Smooth muscle cell (in vitro differentiated cells): Measurements from ENCODE around the gene TLK1. TPM values are rescaled to one million over a fixed set of nuclear protein-coding genes. Genes with fewer than 3 reads are reported as not detected.

Source experiments
- DNase-seq: peaks from one replicate; lab custom pipeline; 2025; ENCODE audit not compliant: unreplicated experiment; lab: John Stamatoyannopoulos, UW
- H2AFZ ChIP-seq: fragments of 200-600 bp; sonication (generic); 2 replicates; pipeline ENCODE4 v1.6.0; 2016; ENCODE audit warnings: antibody characterized with exemption, low read depth, mild to moderate bottlenecking
- H3F3A ChIP-seq: fragments of 200-600 bp; sonication (generic); 2 replicates; pipeline ENCODE4 v1.6.0; 2017; ENCODE audit warnings: antibody characterized with exemption, low read depth
- H3K27ac ChIP-seq: fragments of 200-600 bp; sonication (generic); 2 replicates; pipeline ENCODE4 v1.5.1; 2016; ENCODE audit warnings: low read depth, mild to moderate bottlenecking
- H3K27me3 ChIP-seq: fragments of 200-600 bp; sonication (generic); 2 replicates; pipeline ENCODE4 v1.6.1; 2016; ENCODE audit warnings: low read depth, mild to moderate bottlenecking
- H3K36me3 ChIP-seq: fragments of 200-600 bp; sonication (generic); 2 replicates; pipeline ENCODE4 v1.5.1; 2016; ENCODE audit warnings: low read depth
- H3K4me1 ChIP-seq: fragments of 200-600 bp; sonication (generic); 2 replicates; pipeline ENCODE4 v1.5.1; 2016; ENCODE audit warnings: low read depth
- H3K4me2 ChIP-seq: fragments of 200-600 bp; sonication (generic); 2 replicates; pipeline ENCODE4 v1.6.0; 2016; ENCODE audit warnings: mild to moderate bottlenecking
- H3K4me3 ChIP-seq: fragments of 200-600 bp; sonication (generic); 2 replicates; pipeline ENCODE4 v1.5.1; 2016; ENCODE audit warnings: mild to moderate bottlenecking
- H3K79me2 ChIP-seq: fragments of 200-600 bp; sonication (generic); 2 replicates; pipeline ENCODE4 v1.6.0; 2016; ENCODE audit warnings: low read depth, mild to moderate bottlenecking
- H3K9ac ChIP-seq: fragments of 200-600 bp; sonication (generic); 2 replicates; pipeline ENCODE4 v1.6.0; 2016; ENCODE audit warnings: low read depth
- H3K9me3 ChIP-seq: fragments of 200-600 bp; sonication (generic); replicated peaks from 2 replicates; pipeline ENCODE4 v1.5.1; 2016; ENCODE audit warnings: low read depth
- H4K20me1 ChIP-seq: fragments of 200-600 bp; sonication (generic); 2 replicates; pipeline ENCODE4 v1.6.0; 2016; ENCODE audit warnings: low read depth
- CTCF ChIP-seq: fragments of 200-600 bp; sonication (generic); IDR thresholded peaks from 2 replicates; pipeline ENCODE4 v1.5.1; 2017; ENCODE audit warnings: borderline replicate concordance, mild to moderate bottlenecking, antibody characterized with exemption; ENCODE audit not compliant: insufficient read depth, poor library complexity, severe bottlenecking
- WGBS: methylation state at CpG from one replicate; pipeline ENCODE4 v1.1.7; 2016; ENCODE audit warnings: low lambda C conversion rate; 5-methylcytosine and 5-hydroxymethylcytosine counted together
- polyA plus RNA-seq: library from polyadenylated mRNA; unstranded; fragments of >200 nt; fragmentation: Nextera tagmentation; extraction: Ambion mirVana; gene quantifications from 2 replicates; pipeline ENCODE4 v1.2.1, GENCODE V29; 2016
- total RNA-seq: library from RNA; depleted of rRNA; stranded (reverse); fragments of >200 nt; gene quantifications from 2 replicates; pipeline ENCODE4 v1.2.3, GENCODE V29; 2014

TLK1 gene
- total and polyA plus RNA-seq, 2 experiments from 2014 or later = 3.2 to 20.0 TPM

GRCh38 chr2:171150694-171151285 lies 9.9 kb downstream of the TLK1 start:
- no peak for DNase-seq
- Histone ChIP-seq H3F3A (no peaks in the 10 kb centered on the region), H3K4me1 (peaks cover 2% of the 10 kb centered on the region), H3K9ac (no peak overlapping the region), H4K20me1 (peaks cover 96% of the 10 kb centered on the region), H3K9me3 (no peaks in the 10 kb centered on the region), H3K4me2 (no peak overlapping the region), H3K36me3 (no peaks in the 10 kb centered on the region), H3K27ac (no peak overlapping the region), H2AFZ (no peak overlapping the region), H3K79me2 (peaks cover 100% of the 10 kb centered on the region), H3K4me3 (no peak overlapping the region), H3K27me3 (no peaks in the 10 kb centered on the region)
- TF ChIP-seq CTCF = no peak
- WGBS = 97% methylated on average over 9 of the region's 9 CpGs

GRCh38 chr2:171149986-171150693 lies 10.6 kb downstream of the TLK1 start:
- peaks cover 96% of the 10 kb centered on the region for H4K20me1 ChIP-seq
- no peaks in the 10 kb centered on the region for H3K9me3 ChIP-seq
- no peaks in the 10 kb centered on the region for H3K4me1 ChIP-seq
- 100% methylated on average over 4 of the region's 4 CpGs for WGBS
- no peaks in the 10 kb centered on the region for H3F3A ChIP-seq
- TF ChIP-seq CTCF = no peak
- no peaks in the 10 kb centered on the region for H3K27me3 ChIP-seq
- H3K9ac ChIP-seq = no peak overlapping the region
- H2AFZ ChIP-seq = no peak overlapping the region
- H3K4me2 ChIP-seq = no peak overlapping the region
- DNase-seq = no peak
- H3K27ac ChIP-seq = no peak overlapping the region
- H3K36me3 ChIP-seq = no peaks in the 10 kb centered on the region
- H3K4me3 ChIP-seq = no peak overlapping the region
- H3K79me2 ChIP-seq = peaks cover 100% of the 10 kb centered on the region

- Histone ChIP-seq H4K20me1 (peaks cover 96% of the 10 kb centered on the region), H3K4me2 (no peak overlapping the region), H3F3A (no peaks in the 10 kb centered on the region), H3K4me1 (peaks cover 6% of the 10 kb centered on the region), H2AFZ (no peak overlapping the region), H3K79me2 (peaks cover 100% of the 10 kb centered on the region), H3K9ac (no peak overlapping the region), H3K27me3 (no peaks in the 10 kb centered on the region), H3K9me3 (no peaks in the 10 kb centered on the region), H3K4me3 (no peak overlapping the region), H3K27ac (no peak overlapping the region), H3K36me3 (no peaks in the 10 kb centered on the region)
- no peak for TF ChIP-seq CTCF
- DNase-seq = no peak
- 100% methylated on average over 3 of the region's 3 CpGs for WGBS
These were observed 11.3 kb downstream of the TLK1 start for GRCh38 chr2:171149171-171149938.
